Activated T-cell treated with anti-CD3 and anti-CD28 coated beads, Interleukin-2, amount 50 U/mL, for 24 hours (primary cell): ENCODE data around the gene PEAK1.

Experiments
- DNase-seq: peaks from one replicate; pipeline ENCODE4 v3.0.0-alpha.2; 2020
- H3K27ac Mint-ChIP-seq: 2 replicates; pipeline ENCODE4 v1.8.0; 2020; ENCODE audit warnings: mild to moderate bottlenecking, mixed read lengths
- H3K27me3 Mint-ChIP-seq: 2 replicates; pipeline ENCODE4 v1.8.0; 2020; ENCODE audit warnings: mixed read lengths
- H3K36me3 Mint-ChIP-seq: 2 replicates; pipeline ENCODE4 v1.8.0; 2020; ENCODE audit warnings: low read depth, mixed read lengths
- H3K4me1 Mint-ChIP-seq: 2 replicates; pipeline ENCODE4 v1.8.0; 2020; ENCODE audit warnings: low read depth, mixed read lengths
- H3K4me3 Mint-ChIP-seq: 2 replicates; pipeline ENCODE4 v1.8.0; 2020; ENCODE audit warnings: mild to moderate bottlenecking, moderate library complexity, mixed read lengths
- H3K9me3 Mint-ChIP-seq: 2 replicates; pipeline ENCODE4 v1.8.0; 2020; ENCODE audit warnings: mixed read lengths

Gene PEAK1

GRCh38 chr15:77087213-77087612, 332.7 kb downstream of the PEAK1 start:
- DNase-seq = no peak
- H3K4me3 Mint-ChIP-seq = no peak overlapping the region
- H3K9me3 Mint-ChIP-seq = no peaks in the 10 kb centered on the region
- no peaks in the 10 kb centered on the region for H3K27me3 Mint-ChIP-seq
- no peak overlapping the region for H3K27ac Mint-ChIP-seq
- H3K36me3 Mint-ChIP-seq = no peaks in the 10 kb centered on the region
- peaks cover 21% of the 10 kb centered on the region for H3K4me1 Mint-ChIP-seq

- Mint-ChIP-seq H3K4me1 (peaks cover 25% of the 10 kb centered on the region), H3K27me3 (no peaks in the 10 kb centered on the region), H3K36me3 (no peaks in the 10 kb centered on the region), H3K4me3 (no peak overlapping the region), H3K9me3 (no peaks in the 10 kb centered on the region), H3K27ac (no peak overlapping the region)
- DNase-seq = no peak
Observed at GRCh38 chr15:77085297-77085696, 334.6 kb downstream of the PEAK1 start.

GRCh38 chr15:77084436-77084835, 335.5 kb downstream of the PEAK1 start:
- H3K27me3 Mint-ChIP-seq = no peaks in the 10 kb centered on the region
- H3K36me3 Mint-ChIP-seq = no peaks in the 10 kb centered on the region

GRCh38 chr15:77083381-77084160, 336.3 kb downstream of the PEAK1 start:
- Mint-ChIP-seq H3K4me3 (peak overlapping the region; percentile 45), H3K4me1 (peaks cover 25% of the 10 kb centered on the region), H3K27me3 (no peaks in the 10 kb centered on the region), H3K27ac (peak overlapping the region; percentile 37), H3K36me3 (no peaks in the 10 kb centered on the region), H3K9me3 (no peaks in the 10 kb centered on the region)
- DNase-seq = peak; percentile 67

More at GRCh38 chr15:77084436-77084835, 335.5 kb downstream of the PEAK1 start:
- Mint-ChIP-seq H3K4me3 (no peak overlapping the region), H3K4me1 (peaks cover 25% of the 10 kb centered on the region), H3K9me3 (no peaks in the 10 kb centered on the region), H3K27ac (no peak overlapping the region)
- DNase-seq = no peak

GRCh38 chr15:77081971-77082370, 337.9 kb downstream of the PEAK1 start:
- DNase-seq = no peak
- H3K4me3 Mint-ChIP-seq = no peak overlapping the region
- H3K4me1 Mint-ChIP-seq = peaks cover 25% of the 10 kb centered on the region
- H3K9me3 Mint-ChIP-seq = no peaks in the 10 kb centered on the region
- H3K27ac Mint-ChIP-seq = no peak overlapping the region
- no peaks in the 10 kb centered on the region for H3K36me3 Mint-ChIP-seq
- no peaks in the 10 kb centered on the region for H3K27me3 Mint-ChIP-seq

- H3K9me3 Mint-ChIP-seq = no peaks in the 10 kb centered on the region
- H3K4me1 Mint-ChIP-seq = peaks cover 6% of the 10 kb centered on the region
- no peak for DNase-seq
- H3K27ac Mint-ChIP-seq = no peak overlapping the region
- no peaks in the 10 kb centered on the region for H3K27me3 Mint-ChIP-seq
- no peaks in the 10 kb centered on the region for H3K36me3 Mint-ChIP-seq
- H3K4me3 Mint-ChIP-seq = no peak overlapping the region
Observed at GRCh38 chr15:77076323-77076915, 343.5 kb downstream of the PEAK1 start.

- Mint-ChIP-seq H3K4me1 (peaks cover 9% of the 10 kb centered on the region), H3K27ac (no peak overlapping the region), H3K36me3 (no peaks in the 10 kb centered on the region), H3K4me3 (no peak overlapping the region), H3K9me3 (no peaks in the 10 kb centered on the region), H3K27me3 (no peaks in the 10 kb centered on the region)
- DNase-seq = no peak
Observed at GRCh38 chr15:77075528-77075927, 344.4 kb downstream of the PEAK1 start.

- H3K9me3 Mint-ChIP-seq = no peaks in the 10 kb centered on the region
- DNase-seq = no peak
- peaks cover 16% of the 10 kb centered on the region for H3K4me1 Mint-ChIP-seq
- H3K36me3 Mint-ChIP-seq = peaks cover 9% of the 10 kb centered on the region
- no peak overlapping the region for H3K27ac Mint-ChIP-seq
- no peaks in the 10 kb centered on the region for H3K27me3 Mint-ChIP-seq
- no peak overlapping the region for H3K4me3 Mint-ChIP-seq
Observed at GRCh38 chr15:77074350-77074749, 345.6 kb downstream of the PEAK1 start.

- peak overlapping the region; percentile 85 for H3K27ac Mint-ChIP-seq
- DNase-seq = no peak
- H3K4me3 Mint-ChIP-seq = peak overlapping the region; percentile 77
- peaks cover 15% of the 10 kb centered on the region for H3K36me3 Mint-ChIP-seq
- H3K9me3 Mint-ChIP-seq = no peaks in the 10 kb centered on the region
- H3K4me1 Mint-ChIP-seq = peaks cover 33% of the 10 kb centered on the region
- no peaks in the 10 kb centered on the region for H3K27me3 Mint-ChIP-seq
Observed at GRCh38 chr15:77071305-77072223, 348.3 kb downstream of the PEAK1 start.

GRCh38 chr15:77070495-77071304, 349.2 kb downstream of the PEAK1 start, which contains the start of gene TSPAN3:
Gene TSPAN3 (minus strand): TSS chr15:77071109. CDS start chr15:77070954, 155 bp downstream.
- peaks cover 34% of the 10 kb centered on the region for H3K4me1 Mint-ChIP-seq
- peak within 1 kb of the TSS; percentile 85 for H3K27ac Mint-ChIP-seq
- H3K4me3 Mint-ChIP-seq = peak within 1 kb of the TSS; percentile 85
- H3K36me3 Mint-ChIP-seq = peaks cover 15% of the 10 kb centered on the region
- H3K9me3 Mint-ChIP-seq = no peaks in the 10 kb centered on the region
- no peaks in the 10 kb centered on the region for H3K27me3 Mint-ChIP-seq
- DNase-seq = peak; percentile 95

- Mint-ChIP-seq H3K27ac (peak overlapping the region; percentile 85), H3K9me3 (no peaks in the 10 kb centered on the region), H3K4me1 (peaks cover 35% of the 10 kb centered on the region), H3K27me3 (no peaks in the 10 kb centered on the region), H3K36me3 (peaks cover 15% of the 10 kb centered on the region), H3K4me3 (peak overlapping the region; percentile 85)
- no peak for DNase-seq
Observed at GRCh38 chr15:77070180-77070494, 349.8 kb downstream of the PEAK1 start.

GRCh38 chr15:77069521-77070121, 350.3 kb downstream of the PEAK1 start:
- peak overlapping the region; percentile 85 for H3K27ac Mint-ChIP-seq
- no peaks in the 10 kb centered on the region for H3K9me3 Mint-ChIP-seq
- H3K4me3 Mint-ChIP-seq = peak overlapping the region; percentile 85
- H3K4me1 Mint-ChIP-seq = peaks cover 40% of the 10 kb centered on the region
- H3K36me3 Mint-ChIP-seq = peaks cover 15% of the 10 kb centered on the region
- no peak for DNase-seq
- H3K27me3 Mint-ChIP-seq = no peaks in the 10 kb centered on the region

GRCh38 chr15:77068633-77069032, 351.3 kb downstream of the PEAK1 start:
- H3K36me3 Mint-ChIP-seq = peaks cover 15% of the 10 kb centered on the region
- peak overlapping the region; percentile 19 for H3K4me3 Mint-ChIP-seq
- peaks cover 48% of the 10 kb centered on the region for H3K4me1 Mint-ChIP-seq
- no peaks in the 10 kb centered on the region for H3K27me3 Mint-ChIP-seq
- no peak for DNase-seq
- no peak overlapping the region for H3K27ac Mint-ChIP-seq
- no peaks in the 10 kb centered on the region for H3K9me3 Mint-ChIP-seq
